GM19193 (cell line): ENCODE measurements around the gene GALNT18.

Experiments
- POLR2A ChIP-seq: IDR thresholded peaks from 4 replicates; pipeline ENCODE4 v1.6.1; 2011; ENCODE audit not compliant: insufficient read depth, insufficient read length; ENCODE audit errors: extremely low read depth

Gene GALNT18

DNA sequence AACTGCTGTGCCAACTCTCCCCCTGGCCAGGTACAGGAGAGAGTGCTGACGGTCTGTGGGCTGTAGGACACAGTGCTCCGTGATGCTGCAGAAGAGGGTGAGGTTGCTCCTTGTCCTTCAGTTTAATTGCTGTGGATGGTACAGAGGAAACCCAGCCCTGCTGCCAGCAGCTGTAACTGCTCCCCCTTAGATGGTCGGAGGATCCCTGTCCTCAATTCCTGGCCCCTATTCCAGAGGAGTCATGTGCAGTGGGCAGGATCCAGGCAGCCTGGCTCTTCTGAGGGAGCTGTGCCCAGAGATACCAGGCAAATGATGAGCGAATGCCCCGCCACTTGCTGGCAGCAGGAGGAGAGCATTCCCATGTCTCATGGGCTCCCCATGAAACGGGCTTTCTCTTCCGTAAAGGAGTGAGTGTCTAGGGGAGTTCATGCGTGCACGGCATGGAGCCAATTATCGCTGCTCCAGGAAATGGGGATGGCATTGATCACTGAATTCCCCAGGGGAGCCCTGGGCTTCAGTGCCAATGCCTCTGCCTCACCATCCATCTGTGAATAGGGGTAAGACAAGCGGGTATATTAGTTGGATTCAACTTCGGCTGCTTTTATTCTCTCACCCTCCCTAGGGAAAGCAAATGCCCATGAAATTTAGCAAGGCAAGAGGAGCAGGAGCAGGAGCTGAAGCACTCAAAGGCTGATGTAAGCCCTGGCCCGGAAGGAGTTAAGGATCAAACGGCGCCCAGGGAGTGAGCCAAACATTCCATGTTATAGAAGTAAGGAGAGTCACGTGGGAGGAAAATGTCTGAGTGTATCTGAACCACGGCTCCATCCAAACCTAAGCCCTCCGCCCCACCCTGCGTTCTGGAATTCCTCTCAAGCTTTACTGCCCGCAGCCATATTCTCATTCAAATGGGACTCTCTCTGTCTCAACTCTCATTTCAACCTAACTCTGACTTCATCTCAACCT lies 217.8 kb downstream of the GALNT18 start:
- TF ChIP-seq POLR2A: no peak

DNA sequence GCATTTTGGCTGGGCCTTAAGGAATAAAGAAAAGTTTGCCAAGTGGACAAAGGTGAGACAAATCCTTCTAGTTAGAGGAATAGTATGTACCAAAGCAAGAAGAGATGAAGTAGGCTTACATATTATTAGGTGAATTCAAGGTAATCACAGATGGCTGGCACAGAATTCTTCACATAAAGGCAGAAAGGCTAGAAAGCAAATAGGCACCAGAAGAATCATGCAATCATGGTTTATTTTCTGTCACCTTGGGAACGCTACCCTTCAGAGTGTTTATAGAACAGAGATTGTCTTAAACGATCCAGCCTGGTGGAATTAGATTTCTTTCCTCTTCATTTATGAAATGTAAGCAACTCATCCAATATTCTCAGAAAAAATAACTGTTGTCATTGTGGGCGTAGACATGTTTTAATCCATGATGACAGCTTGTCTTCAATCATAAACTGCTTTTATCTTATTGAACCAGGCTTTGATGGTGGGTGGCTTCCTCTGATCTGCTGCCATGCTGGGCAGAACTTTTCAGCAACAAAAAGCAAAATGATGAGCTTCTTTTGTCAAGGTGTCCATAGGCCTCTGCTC lies 219.8 kb downstream of the GALNT18 start:
- TF ChIP-seq POLR2A: no peak

DNA sequence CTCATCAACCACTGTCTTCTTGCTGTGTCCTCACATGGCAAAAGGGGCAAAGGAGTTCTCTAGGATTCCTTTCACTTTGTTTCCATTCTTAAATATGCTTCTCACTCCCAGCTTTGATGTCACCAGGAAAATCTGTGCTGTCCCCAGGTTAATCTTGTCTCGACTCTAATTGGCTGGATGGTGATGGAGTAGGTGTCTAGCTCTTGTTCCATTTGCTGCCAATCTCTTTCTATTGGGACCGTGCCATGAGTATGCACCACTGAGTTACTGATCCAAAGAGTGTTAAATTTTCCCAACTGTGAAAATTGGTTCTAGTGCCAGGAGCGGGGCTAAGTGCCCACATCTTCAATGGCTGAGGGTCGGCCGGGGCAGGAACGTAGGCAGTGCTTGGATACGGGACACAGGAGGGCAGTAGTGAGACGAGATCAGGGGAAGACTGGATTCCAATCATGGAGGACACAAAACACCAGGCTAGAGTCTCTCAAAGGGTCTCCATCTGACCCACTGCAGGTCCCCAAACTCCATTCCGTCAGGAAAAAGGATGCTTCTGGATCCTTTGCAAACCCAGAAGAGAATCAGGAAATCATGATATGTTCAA lies 221.1 kb downstream of the GALNT18 start:
- TF ChIP-seq POLR2A: no peak

DNA sequence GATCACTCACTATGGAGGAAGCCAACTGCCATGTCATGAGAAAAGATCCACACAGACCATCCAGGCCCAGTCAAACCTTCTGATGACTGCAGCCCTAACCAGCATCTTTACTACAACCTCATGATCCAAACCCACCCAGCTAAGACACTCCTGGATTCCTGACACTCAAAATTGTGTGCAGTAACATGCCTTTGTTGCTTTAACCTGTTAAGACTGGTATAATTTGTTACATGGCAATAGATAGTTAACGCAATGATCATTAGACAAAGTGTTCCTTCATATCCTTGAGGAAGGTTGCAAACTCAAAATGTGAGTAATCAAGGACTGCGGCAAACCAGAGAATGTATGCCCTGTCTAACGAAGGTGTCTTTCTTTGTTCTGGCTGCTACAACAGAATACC lies 221.7 kb downstream of the GALNT18 start:
- no peak for TF ChIP-seq POLR2A

DNA sequence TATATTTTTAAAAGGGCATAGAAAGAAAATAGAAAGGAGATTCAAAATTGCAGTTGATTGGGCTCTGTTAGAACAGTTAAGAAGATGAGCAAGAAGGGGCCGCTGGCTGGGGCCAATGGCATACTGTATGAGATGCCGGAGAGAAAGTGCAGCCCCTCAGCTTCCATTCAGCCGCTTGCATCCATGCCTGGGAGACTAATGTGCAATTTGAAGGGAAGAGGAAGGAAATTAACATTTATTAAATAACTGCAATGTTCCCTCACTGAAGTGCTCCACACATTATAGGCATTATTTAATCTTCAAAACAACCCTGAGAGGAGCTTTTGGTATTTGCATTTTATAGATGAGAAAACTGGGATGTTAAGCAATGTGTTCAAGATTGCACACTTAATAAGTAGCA lies 224.0 kb downstream of the GALNT18 start:
- no peak for TF ChIP-seq POLR2A

DNA sequence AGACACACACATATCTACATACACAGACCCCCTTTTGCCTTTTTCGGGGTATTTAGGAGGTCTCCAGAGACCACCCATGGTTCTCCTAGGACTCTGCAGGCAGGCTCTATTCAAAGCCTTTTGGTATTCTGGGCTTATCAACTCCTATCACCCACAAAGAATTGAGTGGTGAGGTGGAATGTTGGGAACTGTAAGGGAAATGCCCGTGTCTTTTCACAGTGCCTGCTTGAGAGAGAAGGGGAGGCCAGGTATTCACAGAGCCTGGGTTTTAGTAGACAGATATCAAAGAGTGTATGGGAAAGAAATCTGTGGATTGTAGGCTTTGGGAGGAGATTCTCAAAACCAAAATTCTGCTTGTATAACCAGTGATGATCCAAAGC lies 224.8 kb downstream of the GALNT18 start:
- TF ChIP-seq POLR2A: no peak

DNA sequence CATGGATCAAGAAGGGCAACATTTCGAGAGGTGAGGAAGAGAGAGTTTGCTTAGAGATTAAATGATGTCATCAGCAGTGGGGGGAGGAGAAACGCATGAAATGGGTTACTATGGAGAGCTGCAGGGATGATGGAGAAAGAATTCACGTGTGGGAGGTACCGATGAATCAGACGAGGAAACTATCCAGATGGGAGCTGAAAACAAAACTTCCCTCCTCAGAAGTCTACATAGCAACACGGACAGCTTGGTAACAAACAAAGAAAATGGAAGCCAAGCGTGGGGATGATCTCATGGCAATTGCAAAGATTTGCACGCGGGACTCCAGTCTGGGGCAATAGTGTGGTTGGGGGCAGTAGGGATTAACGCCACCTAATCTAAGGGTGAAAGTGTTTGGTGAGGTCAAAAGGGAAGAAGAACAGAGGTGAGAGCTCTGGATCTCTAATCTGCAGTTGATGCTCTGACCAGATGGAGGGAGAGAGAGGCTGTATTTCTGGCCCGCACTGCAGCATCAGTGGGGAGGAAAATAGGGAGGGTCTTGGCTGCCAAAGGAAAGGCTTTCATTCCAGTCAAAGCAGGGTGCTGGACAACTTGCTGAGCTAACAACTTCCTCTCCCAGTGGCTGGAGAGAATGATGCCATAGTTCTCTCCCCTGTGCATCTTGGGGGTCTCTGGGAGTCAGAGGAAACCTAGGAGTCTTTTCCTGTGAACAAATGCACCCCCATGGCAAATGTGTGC lies 225.3 kb downstream of the GALNT18 start:
- no peak for TF ChIP-seq POLR2A

DNA sequence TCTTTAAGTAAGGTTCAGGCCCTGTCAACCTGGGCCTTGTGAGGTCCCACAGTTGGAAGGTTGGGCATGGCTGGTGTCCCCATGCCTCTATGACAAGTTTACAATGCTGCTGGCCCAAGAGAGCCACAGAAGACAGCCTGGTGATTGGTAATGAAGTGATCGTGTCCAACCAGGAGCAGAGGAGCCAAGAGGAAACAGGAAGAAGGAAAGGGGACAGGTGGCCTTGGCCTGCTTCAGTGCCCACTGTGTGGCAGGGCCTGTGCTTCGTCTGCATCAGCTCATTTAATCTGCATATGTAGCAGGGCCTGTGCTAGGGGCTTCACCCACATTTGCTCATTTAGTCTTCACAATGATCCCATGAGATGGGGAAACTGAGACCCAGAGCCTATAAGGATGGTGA lies 226.7 kb downstream of the GALNT18 start:
- no peak for TF ChIP-seq POLR2A

DNA sequence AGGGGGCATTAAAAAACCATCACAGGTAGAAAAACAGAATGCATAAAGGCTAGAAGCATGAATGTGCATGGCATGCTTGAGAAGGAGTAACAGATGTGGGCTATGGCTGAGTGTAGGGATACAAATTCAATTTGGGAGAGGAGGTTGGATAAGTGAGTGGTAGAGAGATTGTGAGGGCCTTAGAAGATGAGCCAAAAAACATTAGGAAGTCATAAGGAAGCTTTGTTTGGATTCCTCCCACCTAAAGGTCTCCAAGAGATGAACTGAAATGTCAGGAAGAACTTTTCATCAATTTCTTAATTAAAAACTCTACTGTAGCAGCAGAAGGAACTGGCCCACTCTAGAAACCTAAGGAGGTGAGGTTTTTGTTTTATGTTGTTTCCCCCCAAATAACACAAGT lies 227.6 kb downstream of the GALNT18 start:
- no peak for TF ChIP-seq POLR2A

DNA sequence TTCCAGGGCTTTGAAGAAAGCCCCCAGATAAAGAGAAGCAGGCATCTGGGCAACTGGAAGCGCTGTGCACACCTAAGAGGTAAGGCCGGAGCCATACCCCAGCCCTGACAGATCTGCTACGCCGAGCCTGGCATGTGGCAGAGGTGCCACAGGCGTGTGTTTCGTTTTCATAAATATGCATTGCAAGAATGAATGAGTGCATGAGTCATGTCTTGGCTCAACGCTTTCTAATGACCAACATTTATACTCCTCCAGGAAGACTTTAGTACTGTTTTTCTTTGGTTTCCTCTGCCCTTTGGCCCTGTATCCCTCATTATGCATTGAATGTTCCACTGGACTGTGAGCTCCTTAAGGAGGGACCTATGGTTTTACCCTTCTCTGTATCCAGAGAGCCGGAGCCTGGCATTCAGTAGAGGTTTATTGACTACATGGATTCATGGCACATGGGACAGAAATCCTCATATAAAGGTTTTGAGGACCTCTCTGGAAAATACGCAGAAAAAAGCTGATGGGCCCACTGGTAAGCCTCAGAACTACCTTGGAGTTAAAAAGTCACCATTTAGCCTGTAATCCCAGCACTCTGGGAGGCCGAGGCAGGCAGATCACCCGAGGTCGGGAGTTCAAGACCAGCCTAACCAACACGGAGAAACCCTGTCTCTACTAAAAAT lies 229.9 kb downstream of the GALNT18 start:
- TF ChIP-seq POLR2A: no peak

DNA sequence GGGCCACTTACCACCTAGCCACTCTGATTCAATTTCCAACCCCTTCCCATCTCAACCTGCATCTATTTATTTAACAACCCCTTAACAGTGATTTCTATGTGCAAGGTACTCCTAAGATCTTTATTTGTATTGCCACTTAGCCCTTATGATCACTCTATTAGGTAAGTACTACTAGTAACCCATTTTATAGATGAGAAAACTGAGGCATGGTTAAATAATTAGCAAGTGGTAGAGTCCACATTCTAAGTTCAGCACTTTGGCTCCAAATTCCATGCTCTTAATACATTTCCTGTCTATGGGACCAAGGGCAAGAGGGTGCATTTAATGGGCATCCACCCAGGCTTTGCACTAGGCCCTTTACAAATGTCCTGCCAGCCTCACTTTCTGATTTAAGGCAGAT lies 230.6 kb downstream of the GALNT18 start:
- no peak for TF ChIP-seq POLR2A

DNA sequence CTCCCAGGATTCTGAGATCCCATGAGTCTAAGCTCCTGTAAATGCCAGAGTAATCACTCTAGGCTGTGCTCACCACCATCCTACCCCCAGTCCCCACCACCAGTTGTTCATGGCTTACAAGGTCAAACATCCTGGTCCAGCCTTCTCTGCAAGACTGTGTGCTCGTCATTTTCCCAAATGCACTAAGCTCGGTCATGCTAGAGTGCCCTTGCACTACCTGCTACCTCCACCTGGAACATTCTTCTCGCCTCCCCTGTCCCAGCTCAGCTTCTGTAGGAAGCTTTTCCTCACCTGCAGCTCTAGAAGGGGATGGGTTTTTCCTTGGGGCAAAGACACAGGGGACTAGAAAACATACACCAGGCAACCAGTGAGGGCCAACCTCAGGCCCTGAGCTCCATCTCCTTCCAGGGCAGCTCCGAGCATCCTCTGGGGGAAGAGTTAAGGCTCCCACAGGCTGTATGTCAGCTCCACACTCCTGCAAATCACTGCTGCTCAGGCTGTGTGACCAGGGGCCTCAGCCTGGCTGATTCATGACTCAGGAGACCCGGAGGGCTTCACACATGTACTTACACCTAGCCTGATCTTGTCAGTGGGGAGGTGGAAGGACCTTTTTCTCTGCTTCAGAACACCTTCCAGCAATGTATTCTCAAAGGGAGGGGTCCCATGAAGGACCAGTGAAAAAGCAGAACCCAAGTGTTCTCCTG lies 231.6 kb downstream of the GALNT18 start:
- TF ChIP-seq POLR2A: no peak

DNA sequence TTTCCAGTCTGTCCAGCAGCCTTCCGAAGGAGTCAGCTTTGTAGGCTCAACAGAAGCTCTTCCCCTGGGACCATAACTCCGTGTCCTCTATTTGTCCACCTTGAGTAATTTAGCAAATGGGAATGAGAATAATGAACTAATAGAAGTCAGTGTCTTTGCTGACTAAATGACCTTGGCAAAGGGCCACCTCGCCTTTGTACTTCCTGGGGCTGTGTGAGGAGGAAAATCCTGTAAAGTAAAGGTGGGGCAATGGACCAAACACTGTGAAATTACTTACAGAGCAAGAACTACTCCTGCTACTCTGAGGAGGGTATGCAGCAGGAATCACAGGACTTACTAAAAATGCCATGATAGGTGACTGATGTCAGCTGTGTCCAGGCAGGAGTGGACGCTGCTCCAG lies 232.6 kb downstream of the GALNT18 start:
- TF ChIP-seq POLR2A: no peak
